HEK293 (cell line): ENCODE data around the gene NUP50.

Experiments used
- CTCF ChIA-PET: fragments of 350-600 bp; formaldehyde crosslinking; extraction: SDS; loops from one replicate; lab custom pipeline; 2021; ENCODE audit warnings: antibody characterized with exemption; lab: Yijun Ruan, JAX
- POLR2A ChIA-PET: fragments of 300-600 bp; formaldehyde crosslinking; extraction: SDS; loops from one replicate; lab custom pipeline; 2020; ENCODE audit warnings: antibody characterized with exemption, inconsistent platforms; lab: Yijun Ruan, JAX
- H3K27ac ChIP-seq: fragments of 200-500 bp; sonication (Bioruptor generic); 2 replicates; pipeline ENCODE4 v1.5.1; 2014; ENCODE audit warnings: low read depth, low read length, control low read depth, inconsistent platforms; ENCODE audit errors: extremely low read depth
- H3K36me3 ChIP-seq, 2 experiments: fragments of 200-500 bp in 1 of 2; sonication (Bioruptor generic) in 1 of 2; 1 replicate in 1 of 2; 2 replicates in 1 of 2; pipeline ENCODE4 v1.5.1; 2014 to 2017; ENCODE audit warnings: inconsistent platforms in 2 of 2, low read length in 2 of 2; ENCODE audit not compliant: control insufficient read depth in 2 of 2, insufficient read depth in 1 of 2
- H3K4me1 ChIP-seq: fragments of 200-500 bp; sonication (Bioruptor generic); 2 replicates; pipeline ENCODE4 v1.5.1; 2014; ENCODE audit warnings: mild to moderate bottlenecking, low read length, inconsistent platforms; ENCODE audit not compliant: control insufficient read depth, insufficient read depth
- H3K4me3 ChIP-seq: 2 replicates; pipeline ENCODE4 v1.5.1; 2011; ENCODE audit warnings: low read depth, mild to moderate bottlenecking, control low read depth, low read length, moderate library complexity
- H3K9me3 ChIP-seq: fragments of 200-500 bp; sonication (Bioruptor generic); 2 replicates; pipeline ENCODE4 v1.5.1; 2014; ENCODE audit warnings: low read depth, low read length, inconsistent platforms; ENCODE audit not compliant: control insufficient read depth, insufficient read depth
- GLI4 ChIP-seq: fragments of 450-650 bp; formaldehyde crosslinking; IDR thresholded peaks from 2 replicates; pipeline ENCODE4 v1.5.1; 2016; ENCODE audit warnings: missing biosample characterization, missing genetic modification characterization
- KLF7 ChIP-seq: fragments of 450-650 bp; formaldehyde crosslinking; IDR thresholded peaks from 2 replicates; pipeline ENCODE4 v1.5.1; 2016; ENCODE audit warnings: missing biosample characterization, missing genetic modification characterization, borderline replicate concordance
- MEIS1 ChIP-seq: sonication (generic); formaldehyde crosslinking; IDR thresholded peaks from 2 replicates; pipeline ENCODE4 v1.8.1; 2022; ENCODE audit warnings: missing genetic modification reagents, mild to moderate bottlenecking, borderline replicate concordance
- RBAK ChIP-seq: fragments of 450-650 bp; formaldehyde crosslinking; IDR thresholded peaks from 2 replicates; pipeline ENCODE4 v1.5.1; 2016; ENCODE audit warnings: missing biosample characterization, missing genetic modification characterization
- REST ChIP-seq: fragments of 450-650 bp; formaldehyde crosslinking; IDR thresholded peaks from 2 replicates; pipeline ENCODE4 v1.5.1; 2016; ENCODE audit warnings: missing biosample characterization, missing genetic modification characterization
- SCRT1 ChIP-seq: fragments of 450-650 bp; formaldehyde crosslinking; IDR thresholded peaks from 2 replicates; pipeline ENCODE4 v1.5.1; 2016; ENCODE audit warnings: missing biosample characterization, missing genetic modification characterization, borderline replicate concordance
- SCRT2 ChIP-seq: fragments of 450-650 bp; formaldehyde crosslinking; IDR thresholded peaks from 2 replicates; pipeline ENCODE4 v1.5.1; 2016; ENCODE audit warnings: missing biosample characterization, missing genetic modification characterization
- ZBTB7A ChIP-seq: fragments of 450-650 bp; formaldehyde crosslinking; IDR thresholded peaks from 2 replicates; pipeline ENCODE4 v1.5.1; 2016; ENCODE audit warnings: low read depth, missing biosample characterization, missing genetic modification characterization
- ZEB2 ChIP-seq: fragments of 450-650 bp; formaldehyde crosslinking; IDR thresholded peaks from 2 replicates; pipeline ENCODE4 v1.5.1; 2016; ENCODE audit warnings: missing biosample characterization, missing genetic modification characterization
- ZFHX2 ChIP-seq: fragments of 450-650 bp; formaldehyde crosslinking; conservative IDR thresholded peaks from 2 replicates; pipeline ENCODE4 v1.5.1; 2016; ENCODE audit warnings: missing biosample characterization, missing genetic modification characterization
- ZIC2 ChIP-seq: fragments of 450-650 bp; formaldehyde crosslinking; IDR thresholded peaks from 2 replicates; pipeline ENCODE4 v1.5.1; 2016; ENCODE audit warnings: missing biosample characterization, missing genetic modification characterization
- ZNF140 ChIP-seq: fragments of 450-650 bp; formaldehyde crosslinking; IDR thresholded peaks from 2 replicates; pipeline ENCODE4 v1.5.1; 2016; ENCODE audit warnings: missing biosample characterization, missing genetic modification characterization
- ZNF169 ChIP-seq: fragments of 450-650 bp; formaldehyde crosslinking; IDR thresholded peaks from 2 replicates; pipeline ENCODE4 v1.5.1; 2016; ENCODE audit warnings: missing biosample characterization, missing genetic modification characterization
- ZNF280C ChIP-seq: fragments of 450-650 bp; formaldehyde crosslinking; IDR thresholded peaks from 2 replicates; pipeline ENCODE4 v1.5.1; 2016; ENCODE audit warnings: missing biosample characterization, missing genetic modification characterization
- ZNF549 ChIP-seq: fragments of 450-650 bp; IDR thresholded peaks from 2 replicates; pipeline ENCODE4 v1.5.1; 2018; ENCODE audit warnings: missing biosample characterization, missing genetic modification characterization, mild to moderate bottlenecking, inconsistent platforms, moderate library complexity
- ZNF560 ChIP-seq: fragments of 450-650 bp; formaldehyde crosslinking; IDR thresholded peaks from 2 replicates; pipeline ENCODE4 v1.5.1; 2017; ENCODE audit warnings: missing biosample characterization, missing genetic modification characterization, borderline replicate concordance
- ZNF585B ChIP-seq: fragments of 450-650 bp; formaldehyde crosslinking; IDR thresholded peaks from 2 replicates; pipeline ENCODE4 v1.5.1; 2016; ENCODE audit warnings: missing biosample characterization, missing genetic modification characterization
- ZNF830 ChIP-seq: fragments of 450-650 bp; IDR thresholded peaks from 2 replicates; pipeline ENCODE4 v1.5.0; 2018; ENCODE audit warnings: missing biosample characterization, missing genetic modification characterization, low read depth, mild to moderate bottlenecking, moderate library complexity
- ZXDB ChIP-seq: fragments of 450-650 bp; formaldehyde crosslinking; IDR thresholded peaks from 2 replicates; pipeline ENCODE4 v1.5.1; 2016; ENCODE audit warnings: missing biosample characterization, missing genetic modification characterization
- TF ChIP-seq, protein P1 (sequence below): fragments of 450-650 bp; formaldehyde crosslinking; IDR thresholded peaks from 2 replicates; pipeline ENCODE4 v1.5.1; 2016; ENCODE audit warnings: missing biosample characterization, missing genetic modification characterization, low read depth
- TF ChIP-seq, protein P2 (sequence below): fragments of 450-650 bp; IDR thresholded peaks from 2 replicates; pipeline ENCODE4 v1.5.1; 2018; ENCODE audit warnings: missing biosample characterization, missing genetic modification characterization

The NUP50 gene

DNA sequence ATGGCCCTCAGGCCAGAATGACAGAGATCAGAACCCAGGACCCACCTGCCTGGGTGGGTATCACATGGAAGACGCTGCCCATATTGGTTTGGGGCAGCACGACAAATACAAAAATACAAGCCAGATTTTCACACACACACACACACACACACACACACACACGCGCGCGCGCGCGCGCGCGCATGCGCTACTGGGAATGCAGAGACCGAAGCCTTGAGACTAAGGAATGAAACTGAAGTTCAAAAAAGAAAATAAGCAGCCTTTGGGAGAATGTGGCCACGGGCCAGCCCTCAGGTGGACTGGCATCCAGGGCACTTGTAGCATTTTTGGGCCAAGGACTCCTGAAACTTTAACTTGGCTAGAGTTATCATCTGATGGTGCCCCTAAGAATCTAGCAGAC lies 21.3 kb upstream of the NUP50 start:
- Histone ChIP-seq H3K36me3 (no peaks in the 10 kb centered on the region), H3K4me1 (no peaks in the 10 kb centered on the region), H3K27ac (no peak overlapping the region), H3K9me3 (no peaks in the 10 kb centered on the region), H3K4me3 (no peak overlapping the region)
- ChIA-PET POLR2A (no interaction called here), CTCF (no interaction called here)
- no peak for TF ChIP-seq ZNF169 (tag by site-specific recombination)
- TF ChIP-seq ZIC2 (tag by site-specific recombination) = no peak
- TF ChIP-seq, protein P1, sequence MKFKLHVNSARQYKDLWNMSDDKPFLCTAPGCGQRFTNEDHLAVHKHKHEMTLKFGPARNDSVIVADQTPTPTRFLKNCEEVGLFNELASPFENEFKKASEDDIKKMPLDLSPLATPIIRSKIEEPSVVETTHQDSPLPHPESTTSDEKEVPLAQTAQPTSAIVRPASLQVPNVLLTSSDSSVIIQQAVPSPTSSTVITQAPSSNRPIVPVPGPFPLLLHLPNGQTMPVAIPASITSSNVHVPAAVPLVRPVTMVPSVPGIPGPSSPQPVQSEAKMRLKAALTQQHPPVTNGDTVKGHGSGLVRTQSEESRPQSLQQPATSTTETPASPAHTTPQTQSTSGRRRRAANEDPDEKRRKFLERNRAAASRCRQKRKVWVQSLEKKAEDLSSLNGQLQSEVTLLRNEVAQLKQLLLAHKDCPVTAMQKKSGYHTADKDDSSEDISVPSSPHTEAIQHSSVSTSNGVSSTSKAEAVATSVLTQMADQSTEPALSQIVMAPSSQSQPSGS (tag by site-specific recombination) = no peak
- TF ChIP-seq ZNF140 (tag by site-specific recombination) = no peak
- no peak for TF ChIP-seq ZBTB7A (tag by site-specific recombination)
- no peak for TF ChIP-seq RBAK (tag by site-specific recombination)

DNA sequence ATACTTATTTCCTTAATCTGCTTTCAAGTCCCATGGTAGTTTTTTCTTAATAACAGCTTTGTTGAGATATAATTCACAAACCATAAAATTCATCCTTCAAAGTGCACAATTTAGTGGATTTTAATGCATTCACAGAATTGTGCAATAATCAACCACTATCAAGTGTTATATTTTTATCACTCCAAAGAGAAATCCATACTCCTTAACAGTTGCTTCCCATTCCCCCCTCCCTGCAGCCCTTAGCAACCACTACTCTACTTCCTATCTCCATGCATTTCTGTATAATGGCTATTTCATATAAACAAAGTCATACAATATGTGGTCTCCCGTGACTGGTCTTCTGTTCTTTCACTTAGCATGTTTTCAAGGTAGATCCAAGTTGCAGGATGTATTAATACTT lies 18.8 kb upstream of the NUP50 start:
- ChIA-PET POLR2A (no interaction called here), CTCF (interaction anchor here (0.9 kb wide), 1 partner anchor 44 kb away, joined by 3 read pairs; no protein-coding TSS in a partner anchor)

More for the DNA sequence above, 18.8 kb upstream of the NUP50 start:
- H3K4me3 ChIP-seq = no peak overlapping the region
- no peaks in the 10 kb centered on the region for H3K36me3 ChIP-seq
- H3K27ac ChIP-seq = no peak overlapping the region
- no peak for TF ChIP-seq ZEB2
- TF ChIP-seq, protein P2, sequence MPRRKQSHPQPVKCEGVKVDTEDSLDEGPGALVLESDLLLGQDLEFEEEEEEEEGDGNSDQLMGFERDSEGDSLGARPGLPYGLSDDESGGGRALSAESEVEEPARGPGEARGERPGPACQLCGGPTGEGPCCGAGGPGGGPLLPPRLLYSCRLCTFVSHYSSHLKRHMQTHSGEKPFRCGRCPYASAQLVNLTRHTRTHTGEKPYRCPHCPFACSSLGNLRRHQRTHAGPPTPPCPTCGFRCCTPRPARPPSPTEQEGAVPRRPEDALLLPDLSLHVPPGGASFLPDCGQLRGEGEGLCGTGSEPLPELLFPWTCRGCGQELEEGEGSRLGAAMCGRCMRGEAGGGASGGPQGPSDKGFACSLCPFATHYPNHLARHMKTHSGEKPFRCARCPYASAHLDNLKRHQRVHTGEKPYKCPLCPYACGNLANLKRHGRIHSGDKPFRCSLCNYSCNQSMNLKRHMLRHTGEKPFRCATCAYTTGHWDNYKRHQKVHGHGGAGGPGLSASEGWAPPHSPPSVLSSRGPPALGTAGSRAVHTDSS = no peak
- TF ChIP-seq SCRT1 (tag by site-specific recombination) = no peak
- TF ChIP-seq ZNF830 = no peak
- TF ChIP-seq SCRT2 = no peak
- no peak for TF ChIP-seq ZNF560 (tag by site-specific recombination)
- TF ChIP-seq KLF7 (tag by site-specific recombination) = no peak
- no peak for TF ChIP-seq ZFHX2 (tag by site-specific recombination)
- TF ChIP-seq ZXDB (tag by site-specific recombination) = no peak
- no peak for TF ChIP-seq ZNF585B (tag by site-specific recombination)
- no peak for TF ChIP-seq GLI4
- TF ChIP-seq REST (tag by site-specific recombination) = no peak
- TF ChIP-seq MEIS1 (CRISPR knock-in tag) = no peak
- TF ChIP-seq ZNF549 = no peak
- no peak for TF ChIP-seq ZNF280C (tag by site-specific recombination)
- TF ChIP-seq, all 188 proteins: peak for 0
- Histone ChIP-seq H3K4me1 (no peaks in the 10 kb centered on the region), H3K9me3 (no peaks in the 10 kb centered on the region)
